HG02678 (cell line): ENCODE data around the gene LRRC3.

Source experiments
- ATAC-seq: cut with Tn5 transposase; IDR thresholded peaks from one replicate; pipeline ENCODE4 v1.9.1; 2021; ENCODE audit warnings: mild to moderate bottlenecking, moderate library complexity; ENCODE audit not compliant: unreplicated experiment

The LRRC3 gene

DNA sequence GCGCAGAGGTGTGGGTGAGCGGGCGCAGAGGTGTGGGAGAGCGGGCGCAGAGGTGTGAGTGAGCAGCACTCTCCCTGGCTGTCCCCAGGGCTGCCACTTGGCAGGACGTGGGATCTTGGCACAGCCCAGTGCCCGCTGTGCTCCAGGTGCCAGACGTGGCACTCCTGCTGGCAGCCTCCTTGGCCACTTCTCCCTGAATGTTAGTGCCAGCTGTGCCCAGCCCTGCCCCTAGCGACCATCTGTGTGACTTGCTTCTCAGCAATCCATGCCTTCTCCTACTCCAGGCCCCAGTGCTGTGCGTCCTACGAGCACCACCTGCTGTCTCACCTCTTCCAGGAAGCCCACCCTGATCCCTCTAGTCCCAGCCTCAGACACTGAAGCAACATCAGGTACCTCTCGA is 54.2 kb downstream of the LRRC3 start:
- ATAC-seq, result no peak

DNA sequence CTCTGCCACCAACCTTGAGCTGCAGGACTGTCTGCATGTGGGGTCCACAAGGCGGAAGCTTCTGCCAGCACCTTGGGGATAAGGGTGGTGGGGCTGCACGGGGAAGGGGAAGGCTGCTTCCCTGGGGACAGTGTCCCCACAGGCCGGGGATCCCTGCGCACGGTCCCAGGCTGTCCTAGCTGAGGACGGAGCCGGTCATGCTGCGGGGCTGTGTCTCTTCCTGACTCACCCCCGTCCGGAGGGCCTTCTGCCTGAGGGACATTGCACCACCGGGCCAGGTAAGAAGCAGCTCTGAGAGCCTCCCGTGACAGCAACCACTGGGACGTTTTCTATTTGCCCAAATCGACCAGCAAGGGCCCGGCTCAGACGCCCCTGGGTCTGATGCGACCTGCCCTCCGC is 54.8 kb downstream of the LRRC3 start:
- no peak for ATAC-seq

DNA sequence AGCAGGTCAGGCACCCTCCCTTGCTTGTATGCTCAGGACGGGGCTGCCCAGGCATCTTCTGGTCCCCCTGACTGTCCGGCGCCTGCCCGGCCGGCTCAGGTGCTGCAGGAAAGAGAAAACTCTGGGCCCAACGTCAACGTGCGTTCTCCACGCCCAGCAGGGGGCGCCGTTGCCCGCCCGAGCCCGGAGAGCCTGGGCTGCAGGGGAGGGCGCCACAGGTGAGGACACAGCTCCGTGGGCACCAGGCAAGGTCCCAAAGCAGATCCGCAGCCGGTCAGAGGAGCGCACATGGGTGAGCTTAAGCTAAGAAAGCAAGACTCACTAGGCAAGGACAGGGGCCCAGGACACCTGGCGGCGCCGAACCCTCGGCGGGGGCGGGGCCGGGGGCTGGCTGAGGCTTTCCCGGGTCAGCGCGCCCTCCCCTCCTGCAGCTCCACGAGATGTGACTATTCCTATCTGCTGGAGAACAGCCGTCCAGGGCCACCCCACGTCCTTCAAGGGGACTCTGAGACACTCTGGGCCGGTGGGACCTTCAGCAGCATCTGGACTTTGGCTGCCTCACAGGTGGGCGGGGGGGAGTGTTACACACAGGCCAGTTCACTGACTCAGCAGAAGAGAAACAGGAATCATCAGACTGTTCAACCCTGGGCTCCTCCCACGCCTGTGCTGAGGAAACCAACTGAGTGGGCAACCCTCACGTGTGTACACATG is 55.4 kb downstream of the LRRC3 start:
- no peak for ATAC-seq

DNA sequence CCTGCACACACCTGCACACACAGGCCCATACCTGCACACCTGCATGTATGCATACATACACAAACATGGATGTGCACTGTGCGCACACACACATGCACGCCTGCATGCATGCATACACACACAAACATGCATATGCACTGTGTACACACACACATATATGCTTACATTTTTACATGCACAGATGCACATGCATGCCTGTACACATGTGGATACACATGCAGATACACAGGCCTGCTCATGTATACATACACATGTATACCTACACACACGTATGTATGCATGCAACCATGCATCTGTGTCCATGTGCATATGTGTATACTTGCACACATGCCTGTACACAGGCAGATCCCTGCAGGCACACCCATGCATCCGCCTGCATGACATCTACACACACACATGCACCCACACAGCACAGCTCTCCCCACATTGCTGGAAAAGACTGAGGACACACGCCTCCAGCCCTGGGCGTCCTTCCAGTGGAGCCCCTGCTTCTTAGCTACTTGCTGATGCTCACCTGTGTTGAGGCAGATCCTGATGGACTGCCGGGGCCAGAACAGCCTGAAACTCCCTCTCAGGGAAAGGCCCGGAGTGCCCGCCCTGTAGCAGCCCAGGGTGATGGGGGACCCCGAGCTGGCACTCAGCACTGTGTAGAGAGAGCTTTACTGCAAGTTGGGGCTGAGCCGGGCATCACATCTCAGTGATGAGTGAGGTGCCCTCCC is 56.1 kb downstream of the LRRC3 start:
- no peak for ATAC-seq
